K562 (cell line): ENCODE results near the gene PAAF1. TPM values are rescaled to one million over a fixed set of nuclear protein-coding genes. Genes with fewer than 3 reads are reported as not detected.

ENCODE experiments used
- DMBX1 ChIP-seq: fragments of 250-450 bp; sonication (Bioruptor Pico); IDR thresholded peaks from 2 replicates; pipeline ENCODE4 v1.8.0; 2022; ENCODE audit warnings: inconsistent platforms, mild to moderate bottlenecking, moderate library complexity, borderline replicate concordance
- JUNB ChIP-seq: fragments of 450-650 bp; formaldehyde crosslinking; conservative IDR thresholded peaks from 2 replicates; pipeline ENCODE4 v1.4.0; 2020; ENCODE audit warnings: mild to moderate bottlenecking
- KDM1A ChIP-seq, 2 experiments: fragments of 450-650 bp; IDR thresholded peaks; 2 replicates each; pipeline ENCODE4 v1.6.1; 2016; ENCODE audit warnings: mild to moderate bottlenecking in 2 of 2
- MBD2 ChIP-seq: sonication (generic); IDR thresholded peaks from 2 replicates; pipeline ENCODE4 v1.6.1; 2016; ENCODE audit warnings: low read depth, borderline replicate concordance
- MITF ChIP-seq: IDR thresholded peaks from 2 replicates; pipeline ENCODE4 v1.6.1; 2014; ENCODE audit warnings: antibody characterized with exemption
- SRSF1 ChIP-seq: fragments of 200-400 bp; formaldehyde crosslinking; IDR thresholded peaks from 2 replicates; pipeline ENCODE4 v1.6.1; 2017; ENCODE audit warnings: mild to moderate bottlenecking, low read depth, low read length, moderate library complexity
- TGIF2 ChIP-seq: sonication (generic); formaldehyde crosslinking; IDR thresholded peaks from 2 replicates; pipeline ENCODE4 v1.8.1; 2022; ENCODE audit warnings: mild to moderate bottlenecking, missing genetic modification reagents, moderate library complexity
- ZNF609 ChIP-seq: sonication (generic); formaldehyde crosslinking; IDR thresholded peaks from 2 replicates; pipeline ENCODE4 v1.8.1; 2023; ENCODE audit warnings: missing genetic modification reagents, mild to moderate bottlenecking, borderline replicate concordance
- polyA plus RNA-seq, 8 experiments: library from polyadenylated mRNA; depleted of rRNA in 4 of 8; stranded (reverse) in 5 of 8; unstranded in 3 of 8; fragments of >200 nt; fragmentation: Nextera tagmentation in 2 of 8; fragmentation: Illumina TruSeq in 1 of 8; extraction: Ambion mirVana in 2 of 8; extraction: Trizol in 1 of 8; gene quantifications; 2 replicates each; pipeline versions ENCODE4 v1.2.1 to v1.2.3, GENCODE V29; 2011 to 2014; ENCODE audit warnings: inconsistent platforms in 1 of 8, missing spikeins in 1 of 8
- total RNA-seq, 7 experiments: library from RNA; depleted of rRNA in 6 of 7; stranded (reverse); fragments of >200 nt in 6 of 7; fragmentation: Illumina TruSeq in 2 of 7; extraction: Trizol in 2 of 7; gene quantifications; 2 replicates each; pipeline versions ENCODE4 v1.2.1 to v1.2.3, GENCODE V29; 2011 to 2021; ENCODE audit warnings: low replicate concordance in 1 of 7

PAAF1 gene
- total and polyA plus RNA-seq, 9 of the 15 experiments (the other 6 are each of a cell fraction or from before 2014, with no cell fraction given) = 13.5 to 78.6 (median 23.3) TPM

- TF ChIP-seq SRSF1 = no peak
- TF ChIP-seq JUNB = no peak
- peak; percentile 66; the same call in 1 of the 2 replicates for TF ChIP-seq MBD2
- no peak for TF ChIP-seq TGIF2 (CRISPR knock-in tag)
- TF ChIP-seq KDM1A (IDR thresholded peaks at IDR 0.05) = no peak
- TF ChIP-seq ZNF609 (CRISPR knock-in tag) = peak; percentile 38; the same call in 1 of the 2 replicates
- peak; percentile 29; the same call in 1 of the 2 replicates for TF ChIP-seq MITF
- peak; percentile 31; the same call in 1 of the 2 replicates for TF ChIP-seq DMBX1
Measured at GRCh38 chr11:73876424-73877310, at the start of gene PAAF1, which contains the start of gene COA4 (continued).
